Retina (tissue), 1 donor: ENCODE measurements around the gene GRB10.
"Not testable (repeated sequence)": the region's sequence is repeated elsewhere in the genome, so short reads cannot be mapped to it uniquely, and the experiment has no call there.

ENCODE experiments used
- DNase-seq: peaks from one replicate; pipeline ENCODE4 v3.0.0-alpha.2; 2016

Gene GRB10

DNA sequence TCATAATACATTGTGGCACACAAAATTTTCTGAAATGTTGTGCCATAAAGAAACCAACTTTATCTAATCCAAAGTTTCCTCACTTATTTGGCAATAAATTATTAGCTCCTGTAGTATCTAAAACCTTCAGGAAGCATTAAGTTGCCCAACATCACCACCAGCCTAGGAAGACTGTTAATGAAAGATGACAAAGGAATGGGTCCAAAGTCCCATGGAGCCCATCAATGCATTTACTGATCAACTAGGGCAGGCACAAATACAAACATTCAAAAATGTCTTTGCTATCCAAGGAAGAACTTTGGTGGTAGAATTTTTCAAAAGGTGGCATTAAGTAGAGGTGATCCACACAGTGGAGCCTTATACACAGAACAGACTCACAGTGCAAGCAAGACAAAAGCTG lies 4.5 kb downstream of the GRB10 start:
- DNase-seq = no peak

DNA sequence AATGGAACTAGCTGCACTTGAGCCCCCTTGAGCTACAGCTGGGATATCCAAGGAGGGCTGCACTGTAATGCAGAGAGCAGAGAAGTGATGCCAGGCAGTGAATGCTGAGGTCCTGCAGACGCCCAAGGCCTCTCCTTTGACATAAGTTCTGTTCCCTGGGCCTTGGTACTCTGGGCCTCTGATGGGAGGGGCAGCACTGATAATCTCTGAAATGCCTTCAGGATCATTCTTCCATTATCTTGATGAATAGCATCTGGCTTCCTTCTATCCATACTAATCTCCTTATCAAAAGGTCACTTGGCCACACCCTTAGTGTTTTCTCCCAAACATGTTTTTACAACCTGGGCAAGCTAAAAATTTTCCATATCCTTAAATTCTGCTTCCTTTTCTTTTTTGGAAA lies 6.9 kb downstream of the GRB10 start:
- DNase-seq = no peak

DNA sequence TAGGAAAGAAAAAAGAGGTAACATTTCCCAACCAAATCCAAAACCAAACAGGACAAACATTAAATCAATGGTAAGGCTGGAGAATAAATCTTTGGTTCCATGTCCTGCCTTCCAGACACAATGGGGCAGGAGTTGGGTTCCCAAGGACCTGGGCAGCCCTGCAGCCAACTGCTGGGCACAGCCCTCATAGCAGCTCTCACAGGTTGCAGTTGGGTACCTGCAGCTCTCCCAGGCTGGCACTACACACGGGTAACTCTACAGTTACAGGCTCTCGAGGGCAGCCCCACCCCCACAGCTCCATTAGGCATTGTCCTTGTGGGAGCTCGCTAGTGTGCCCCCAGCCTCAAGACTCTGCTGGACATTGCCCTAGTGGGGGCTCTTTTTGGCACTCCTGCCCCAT lies 7.5 kb downstream of the GRB10 start:
- no peak for DNase-seq

DNA sequence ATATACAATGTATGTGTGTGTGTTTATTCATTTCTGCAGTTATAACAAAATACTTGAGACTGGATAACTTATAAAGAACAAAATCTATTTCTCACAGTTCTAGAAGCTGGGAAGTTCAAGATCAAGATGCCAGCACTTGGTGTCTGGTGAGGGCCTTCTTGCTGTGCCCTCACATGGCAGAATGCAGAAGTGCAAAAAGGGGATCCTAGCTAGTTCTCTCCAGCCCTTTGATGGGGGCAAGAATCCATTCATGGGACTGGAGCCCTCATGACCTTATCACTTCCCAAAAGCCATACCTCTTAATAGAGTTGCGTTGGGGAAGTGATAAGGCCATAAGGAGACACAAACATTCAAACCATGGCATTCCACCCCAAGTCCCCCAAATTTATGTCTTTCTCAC lies 8.4 kb downstream of the GRB10 start:
- no peak for DNase-seq

DNA sequence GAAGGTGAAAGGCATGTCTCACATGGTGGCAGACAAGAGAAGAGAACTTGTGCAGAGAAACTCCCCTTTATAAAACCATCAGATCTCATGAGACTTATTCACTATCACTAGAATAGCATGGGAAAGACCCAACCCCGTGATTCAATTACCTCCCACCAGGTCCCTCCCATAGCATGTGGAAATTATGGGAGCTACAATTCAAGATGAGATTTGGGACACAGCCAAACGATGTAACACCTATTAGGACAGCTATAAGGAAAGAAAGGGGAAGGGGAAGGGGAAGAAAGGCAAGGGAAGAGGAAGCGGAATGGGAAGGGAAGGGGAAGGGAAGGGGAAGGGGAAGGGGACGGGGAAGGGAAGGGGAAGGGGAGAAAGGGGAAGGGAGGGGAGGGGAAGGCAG lies 9.6 kb downstream of the GRB10 start:
- not testable (repeated sequence) for DNase-seq

DNA sequence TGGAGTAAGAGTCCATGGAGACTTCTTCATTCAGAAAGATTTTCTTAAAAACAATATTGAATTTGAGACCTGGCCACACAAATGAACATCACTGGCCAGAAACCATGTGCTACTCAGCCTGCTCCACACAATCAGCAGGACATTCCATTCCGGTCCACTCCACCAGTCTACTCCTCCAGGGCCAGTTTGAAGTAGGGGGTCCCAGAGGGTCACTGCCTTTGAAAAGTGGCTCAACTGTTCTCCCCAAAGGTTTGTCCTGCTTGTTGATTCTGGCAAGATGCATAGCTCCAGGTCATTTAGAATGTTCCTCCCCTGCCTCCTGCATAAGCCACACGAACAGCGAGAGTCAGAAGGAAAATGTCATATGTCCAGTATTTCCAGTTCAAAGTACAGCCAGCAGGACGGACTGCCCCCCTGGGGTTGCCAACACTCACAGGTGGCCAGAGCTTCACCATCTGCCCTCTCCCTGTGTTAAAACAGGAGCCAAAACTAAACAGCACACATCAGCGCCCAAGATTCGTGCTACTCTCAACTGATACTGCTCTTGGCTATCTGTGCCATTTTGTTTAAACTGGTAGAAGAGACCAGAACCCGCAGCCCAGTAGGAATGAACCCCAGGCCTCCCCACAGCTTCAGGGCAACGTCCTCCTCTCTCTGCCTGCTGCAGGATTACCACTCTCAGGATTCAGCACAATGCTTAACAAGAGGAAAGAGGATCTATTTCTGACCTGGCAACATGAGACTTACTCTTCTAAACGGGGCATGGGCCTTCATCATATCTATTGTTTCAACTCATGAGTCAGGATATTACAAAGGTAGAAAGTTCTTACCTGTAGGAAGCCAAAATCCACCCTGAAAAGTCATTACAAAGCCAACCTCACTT lies 11.3 kb downstream of the GRB10 start:
- DNase-seq = no peak

DNA sequence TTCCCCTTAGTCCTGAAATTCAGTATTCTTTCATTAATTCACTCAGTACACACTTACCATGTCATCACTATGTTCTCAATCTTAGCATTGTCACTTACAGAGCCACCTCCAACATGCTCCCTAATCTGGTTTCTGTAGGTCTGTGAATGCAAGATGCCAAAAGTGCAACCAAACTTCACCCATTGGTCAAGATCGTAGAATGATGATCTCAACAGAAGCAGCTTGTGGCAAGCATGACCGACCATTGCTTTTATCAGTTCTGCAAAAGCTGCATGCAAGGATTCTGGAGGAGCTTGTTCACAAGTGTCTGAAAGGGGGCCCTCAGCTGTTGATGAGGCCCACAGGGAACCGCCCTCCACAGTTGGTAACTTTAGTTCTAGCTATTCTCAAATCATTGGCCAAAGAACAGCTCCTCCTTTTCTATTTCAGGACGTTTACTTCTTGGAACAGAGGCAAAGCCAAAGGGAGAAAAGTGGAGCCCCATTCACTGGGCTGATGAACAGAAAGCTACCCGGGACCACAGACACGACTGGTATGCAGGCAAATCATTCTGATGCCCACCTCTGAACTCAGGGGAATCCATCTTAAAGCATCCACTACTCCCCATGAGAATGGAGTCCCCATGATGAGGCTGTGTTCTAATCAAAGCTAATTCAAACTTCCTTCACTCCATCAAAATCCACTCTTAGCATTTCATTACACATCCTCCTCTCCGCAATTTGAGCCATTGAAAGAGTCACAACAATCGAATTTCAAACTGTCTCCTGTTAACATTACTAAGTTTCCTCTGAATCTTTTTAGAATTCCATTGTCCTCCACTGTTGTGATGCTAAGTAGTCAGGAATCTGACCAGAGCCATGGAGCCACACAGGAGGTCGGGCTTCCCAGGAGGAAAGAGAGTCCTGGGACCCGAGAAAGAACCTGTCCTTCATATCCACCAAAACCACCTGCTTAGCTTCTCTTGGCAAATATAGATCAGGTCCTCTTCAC lies 13.9 kb downstream of the GRB10 start:
- DNase-seq = no peak

DNA sequence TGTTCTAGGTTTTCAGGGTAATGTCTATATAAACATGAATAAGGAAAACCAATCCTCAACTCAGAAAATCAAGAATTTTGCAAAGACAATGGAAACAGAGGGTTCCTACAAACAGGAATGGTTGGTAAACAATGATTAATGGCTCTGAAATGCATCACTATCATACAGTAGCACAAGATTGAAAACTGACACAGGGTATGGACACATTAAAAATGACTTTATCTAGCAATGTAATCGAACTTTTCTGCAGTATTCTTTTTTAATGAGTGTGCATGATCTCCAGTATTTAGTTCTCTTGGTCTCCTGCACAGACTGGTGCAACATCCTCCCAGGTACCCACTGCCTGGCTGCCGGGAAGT lies 15.9 kb downstream of the GRB10 start:
- no peak for DNase-seq

DNA sequence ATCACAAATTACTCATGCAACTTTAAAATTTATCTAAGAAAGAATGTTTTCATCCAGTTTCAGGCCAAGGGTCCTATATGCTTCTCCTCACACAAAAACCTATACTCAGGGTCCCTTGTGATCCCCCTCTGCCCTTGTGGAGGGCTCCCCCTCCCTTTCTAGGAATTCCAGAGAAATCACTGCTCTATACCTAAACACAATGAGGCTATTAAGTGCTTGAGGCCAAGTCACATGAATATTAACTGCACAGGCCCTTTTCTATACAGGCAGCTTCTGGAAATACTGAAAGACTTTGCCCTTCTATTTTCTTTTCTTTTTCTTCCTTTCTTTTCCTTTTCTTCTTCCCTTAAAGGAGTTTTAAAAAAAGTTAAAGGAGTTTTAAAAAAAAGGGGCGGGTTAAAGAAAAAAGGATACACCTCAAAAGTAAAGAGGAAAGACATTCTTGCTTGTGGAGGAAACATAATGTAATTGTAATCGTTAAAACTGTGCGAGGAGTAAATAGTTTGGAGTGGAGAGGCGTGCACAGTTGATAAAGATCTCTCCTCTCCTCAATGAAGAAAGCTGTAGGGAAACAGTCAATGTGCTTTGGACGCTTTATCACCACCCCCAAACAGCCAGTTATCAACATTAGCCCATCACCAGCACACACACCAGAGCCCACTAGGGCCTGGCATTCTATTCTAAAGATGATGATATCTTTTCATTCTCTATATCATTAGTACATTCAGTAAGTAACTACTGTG lies 16.4 kb downstream of the GRB10 start:
- DNase-seq = no peak

DNA sequence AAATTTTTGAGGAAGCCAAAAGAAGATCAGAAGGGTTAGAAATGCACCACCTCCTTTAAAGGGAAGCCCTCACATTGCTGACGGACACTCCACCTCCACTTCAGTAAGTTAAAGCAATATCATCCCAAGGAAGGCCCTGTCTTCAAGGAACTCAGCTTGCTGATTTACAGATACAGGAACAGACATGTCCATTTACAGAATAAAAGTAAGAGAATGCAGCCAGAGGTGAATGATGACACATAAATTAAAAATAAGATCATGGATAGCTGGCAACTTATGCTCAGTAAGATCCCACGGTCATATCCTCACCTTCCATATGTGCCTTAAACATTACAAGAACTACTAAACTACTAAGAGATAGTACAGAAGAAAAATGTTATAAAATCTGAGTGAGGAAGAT lies 20.4 kb downstream of the GRB10 start:
- DNase-seq = no peak

DNA sequence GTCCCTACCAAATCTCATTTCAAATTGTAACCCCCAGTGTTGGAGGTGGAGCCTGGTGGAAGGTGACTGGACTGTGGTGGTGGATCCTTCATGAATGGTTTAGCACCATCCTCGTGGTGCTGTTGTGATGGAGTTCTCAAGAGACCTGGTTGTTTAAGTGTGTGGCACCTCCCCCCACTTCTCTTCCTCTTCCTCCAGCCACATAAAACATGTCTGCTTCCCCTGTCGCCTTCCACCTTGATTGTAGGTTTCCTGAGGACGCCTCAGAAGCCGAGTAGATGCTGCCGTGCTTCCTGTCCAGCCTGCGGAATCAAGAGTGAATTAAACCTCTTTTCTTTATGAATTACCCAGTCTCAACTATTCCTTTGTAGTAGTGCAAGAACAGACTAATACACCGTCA lies 21.0 kb downstream of the GRB10 start:
- DNase-seq = no peak

DNA sequence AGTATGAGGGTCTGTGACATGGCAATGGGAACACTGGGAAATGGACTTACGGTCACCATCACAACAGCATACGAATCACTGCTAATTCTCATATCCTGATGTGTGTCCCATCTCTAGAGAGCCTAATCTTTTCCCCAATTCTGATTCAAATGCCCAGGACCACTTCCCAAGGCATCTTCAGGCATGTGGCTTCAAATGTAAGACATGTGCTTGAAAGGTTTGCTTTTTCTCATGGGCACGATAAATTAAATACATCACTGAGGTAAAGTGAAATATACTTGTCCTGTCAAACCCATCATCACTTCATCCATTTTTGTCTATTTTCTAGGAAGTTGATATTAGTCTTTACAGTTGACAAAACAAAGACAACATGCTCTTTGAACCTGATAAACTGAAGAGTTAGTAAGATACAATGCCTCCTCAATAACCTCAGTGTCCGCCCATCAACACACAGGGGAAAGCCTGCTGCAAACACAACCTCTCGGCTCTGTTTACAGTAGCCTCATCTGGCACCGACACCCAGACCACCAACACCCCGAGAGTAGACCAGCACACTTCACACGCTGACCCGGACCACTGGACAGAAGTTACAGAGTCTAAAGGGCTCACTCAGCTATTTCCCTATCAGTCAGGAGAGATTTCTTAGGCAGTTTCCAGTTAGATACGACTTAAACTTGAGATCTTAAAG lies 24.8 kb downstream of the GRB10 start:
- DNase-seq = no peak

DNA sequence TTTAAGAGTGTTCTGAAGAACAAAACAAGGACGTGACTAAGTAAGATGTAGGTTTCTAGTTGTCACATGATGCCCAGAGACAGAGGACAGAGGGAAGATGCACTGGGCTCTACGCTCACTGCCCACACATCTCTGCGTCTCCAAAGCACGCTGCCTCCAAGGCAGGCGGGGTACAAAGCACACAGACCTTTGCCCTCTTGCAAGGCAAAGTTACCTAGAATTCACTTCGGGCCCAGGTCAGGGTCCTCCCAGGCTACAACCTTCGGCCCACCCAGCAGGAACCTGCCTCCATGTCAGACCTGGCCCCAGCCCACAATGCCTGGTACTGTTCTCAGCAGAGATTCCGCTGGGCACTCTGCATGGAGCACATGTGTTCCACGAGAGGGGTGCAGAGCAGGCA lies 26.5 kb downstream of the GRB10 start:
- no peak for DNase-seq

DNA sequence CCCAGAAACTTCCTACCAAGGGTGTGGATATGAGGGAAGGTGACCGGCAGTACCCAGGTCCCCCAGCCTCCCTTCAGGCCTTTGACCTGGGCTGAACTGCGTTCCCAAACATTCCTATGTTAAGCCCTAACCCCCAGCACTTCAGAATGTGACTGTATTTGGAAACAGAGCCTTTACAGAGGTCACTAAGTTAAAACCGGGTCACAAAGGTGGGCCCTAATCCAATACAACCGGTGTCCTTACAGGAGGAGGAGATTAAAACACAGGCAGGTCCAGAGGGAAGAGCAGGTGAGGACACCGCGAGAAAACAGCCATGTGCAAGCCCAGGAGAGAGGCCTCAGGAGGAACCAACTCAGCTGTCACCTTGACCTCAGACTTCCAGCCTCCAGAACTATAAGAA lies 28.0 kb downstream of the GRB10 start:
- no peak for DNase-seq

DNA sequence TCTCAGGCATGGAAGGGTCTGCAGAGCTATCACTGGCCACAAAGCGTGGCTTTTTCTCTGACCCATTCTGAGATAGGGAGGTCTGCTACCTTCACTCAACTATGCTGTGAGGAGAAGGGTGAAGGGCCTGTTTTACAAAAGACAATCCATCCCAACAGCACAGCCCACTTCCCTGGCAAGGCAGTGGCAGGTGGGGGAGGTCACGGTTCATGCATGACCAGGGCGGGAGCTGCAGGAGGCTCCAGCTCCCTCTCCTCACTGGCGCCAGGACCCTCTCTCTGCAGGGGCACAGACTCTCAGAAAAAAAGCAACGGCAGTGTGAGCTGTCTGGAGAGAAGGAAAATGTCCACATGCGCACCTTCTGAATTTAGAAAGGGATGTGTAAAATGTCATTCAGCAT lies 28.5 kb downstream of the GRB10 start:
- no peak for DNase-seq

DNA sequence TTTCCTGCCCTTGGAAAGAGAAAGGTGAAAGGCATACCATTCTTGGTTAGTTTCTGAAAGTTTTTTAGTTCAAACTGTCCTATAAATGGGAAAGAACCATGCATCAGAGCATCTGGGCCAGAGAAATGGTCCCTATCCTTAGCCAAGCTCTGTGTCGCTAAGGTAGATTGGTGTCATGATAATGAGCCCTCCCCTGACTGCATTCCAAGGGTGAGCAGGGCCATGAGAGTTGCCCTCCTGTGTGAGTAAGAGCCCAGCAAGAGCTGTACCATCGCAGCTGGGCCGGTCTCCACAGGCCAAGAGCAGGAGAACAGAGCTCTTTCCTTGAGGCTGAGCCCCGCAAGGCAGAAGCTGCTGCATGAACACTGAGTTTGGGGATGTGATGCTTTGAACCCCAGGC lies 30.3 kb downstream of the GRB10 start:
- DNase-seq = no peak

DNA sequence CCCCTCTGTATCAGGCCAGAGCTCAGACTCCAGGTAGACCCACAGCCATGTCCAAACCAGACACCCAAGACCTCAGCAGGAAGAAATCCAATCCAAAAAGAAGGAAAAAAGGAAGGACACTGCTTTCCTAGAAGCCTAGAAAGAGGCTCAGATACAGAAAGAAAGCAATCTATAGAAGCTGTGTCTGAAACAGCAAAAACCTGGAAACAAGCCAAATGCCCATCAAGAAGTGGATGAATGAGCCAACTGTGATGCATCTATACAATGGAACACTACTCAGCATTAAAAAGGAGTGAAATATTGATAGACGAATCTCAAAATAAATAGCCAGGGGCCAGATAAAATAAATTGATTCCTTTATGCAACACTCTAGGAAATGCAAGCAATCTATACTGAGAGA lies 31.6 kb downstream of the GRB10 start:
- no peak for DNase-seq

DNA sequence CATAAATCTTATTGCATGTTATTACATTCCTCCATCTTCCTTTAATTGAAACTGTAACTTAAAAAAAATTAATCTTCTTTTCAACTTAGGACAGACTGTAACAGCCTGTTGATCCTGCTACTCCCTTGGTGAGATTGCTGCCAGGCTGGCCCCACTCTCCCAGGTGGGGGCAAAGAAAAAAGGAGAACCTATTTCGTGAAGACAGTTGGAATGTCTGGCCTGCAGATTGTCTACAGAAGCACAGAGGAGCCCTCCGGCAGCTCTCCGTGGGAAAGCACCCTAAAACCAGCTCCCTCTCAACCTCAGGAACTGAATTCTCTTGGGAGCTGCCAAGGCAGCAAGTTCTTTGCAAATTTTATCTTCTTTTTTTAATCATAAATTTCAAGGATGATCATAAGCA lies 32.8 kb downstream of the GRB10 start:
- DNase-seq = no peak

DNA sequence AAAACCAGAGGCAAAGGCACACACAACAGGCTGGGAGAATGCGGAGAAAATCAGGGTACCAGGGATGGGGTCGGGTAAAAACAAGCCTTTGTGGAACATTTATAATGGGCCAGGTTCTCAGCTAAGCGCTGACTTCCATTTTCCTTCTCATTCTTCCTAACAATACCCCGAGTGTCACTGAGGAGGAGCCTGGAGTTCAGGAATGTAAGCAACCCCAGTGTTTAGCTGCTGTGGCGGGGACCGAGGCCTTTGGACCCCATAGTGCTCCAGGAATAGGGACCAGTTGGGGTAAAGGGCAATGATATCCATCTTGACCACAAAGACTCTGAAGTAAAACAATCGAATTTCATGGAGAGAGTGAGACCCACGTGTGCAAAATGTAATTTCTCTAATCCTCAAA lies 34.2 kb downstream of the GRB10 start:
- DNase-seq = no peak

DNA sequence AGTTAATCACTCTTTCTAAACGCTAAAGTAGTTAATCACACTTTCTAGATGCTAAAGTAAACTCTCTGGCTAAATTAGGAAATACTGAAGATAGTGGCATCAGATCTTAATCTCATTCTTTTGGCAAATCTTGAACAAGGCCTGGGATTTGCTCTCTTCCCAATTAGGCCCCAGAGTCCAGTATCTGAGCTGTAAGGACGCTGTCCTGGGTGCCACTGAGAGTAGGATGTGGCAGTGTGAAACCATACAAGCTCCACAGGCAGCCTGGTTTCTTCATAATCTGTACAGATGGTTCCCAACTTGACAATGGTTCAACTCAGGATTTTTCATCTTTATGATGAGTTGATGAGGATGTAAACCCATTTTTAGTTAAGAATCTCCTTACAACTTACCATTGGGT lies 36.9 kb downstream of the GRB10 start:
- DNase-seq = no peak

DNA sequence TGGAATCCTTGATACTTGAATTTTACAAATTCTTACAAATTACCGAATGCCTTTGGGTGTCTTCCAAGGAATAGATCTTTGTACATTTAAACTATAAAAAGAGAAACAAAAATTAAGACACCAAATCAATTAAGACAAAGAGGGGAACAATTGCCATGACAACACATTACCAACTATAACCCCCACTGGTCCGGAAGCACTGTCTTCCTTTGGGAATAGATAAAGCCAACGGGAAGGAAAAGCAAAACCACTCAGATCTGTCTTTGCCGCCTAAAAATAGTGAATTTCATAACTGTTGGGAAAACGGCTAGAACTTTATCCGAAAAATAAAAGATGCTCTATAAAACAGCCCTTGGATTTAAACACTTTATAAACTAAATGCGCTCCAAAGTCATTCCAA lies 37.4 kb downstream of the GRB10 start:
- no peak for DNase-seq

DNA sequence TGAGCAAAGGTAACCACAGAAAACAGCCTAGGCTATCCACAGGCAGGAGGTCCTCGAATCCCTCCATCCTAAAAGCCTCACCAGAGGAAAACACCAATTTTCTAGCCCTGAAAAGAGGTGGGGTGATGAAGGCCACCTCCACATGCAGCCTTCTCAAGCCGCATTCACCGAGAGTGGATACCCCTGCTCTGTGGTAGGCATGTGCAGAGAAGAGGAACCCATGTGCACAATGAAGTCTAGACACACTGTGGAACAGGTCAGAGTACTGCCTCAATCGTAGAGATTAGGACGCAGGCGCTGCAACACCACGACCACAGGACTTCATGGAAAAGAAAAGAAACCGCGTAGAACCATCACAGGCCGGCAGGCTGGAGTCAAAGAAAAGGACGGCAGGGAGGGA lies 38.8 kb downstream of the GRB10 start:
- DNase-seq = no peak

DNA sequence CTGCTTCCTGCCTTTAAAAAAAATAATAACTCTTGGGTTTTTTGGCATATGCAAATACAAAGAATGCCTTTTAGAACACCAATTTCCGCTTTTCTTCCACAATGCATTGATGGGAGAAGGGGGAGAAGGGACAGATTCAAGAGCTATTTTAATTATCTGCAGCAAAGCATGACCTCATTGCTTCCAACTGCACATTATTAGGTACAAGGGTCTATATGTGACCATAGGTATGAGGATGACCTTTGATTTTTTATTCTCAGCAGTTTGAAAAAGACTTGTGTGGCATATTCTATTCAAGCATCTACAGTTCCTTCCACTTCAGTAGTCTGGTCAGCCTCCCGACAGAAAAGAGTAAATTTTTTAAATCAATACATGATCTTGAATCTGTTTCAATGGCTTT lies 39.7 kb downstream of the GRB10 start:
- DNase-seq = no peak
